Fibroblast of pulmonary artery (primary cell): Measurements from ENCODE around the gene CNIH1.
"Not testable (repeated sequence)": the region's sequence is repeated elsewhere in the genome, so short reads cannot be mapped to it uniquely, and the experiment has no call there.

Experiments used
- DNase-seq: peaks from one replicate; pipeline ENCODE4 v3.0.0-alpha.2; 2010; ENCODE audit warnings: low read depth
- H3K4me3 ChIP-seq: replicated peaks from 2 replicates; pipeline ENCODE4 v1.5.1; 2011; ENCODE audit warnings: low read depth, mild to moderate bottlenecking, control low read depth, low read length, moderate library complexity
- CTCF ChIP-seq: IDR thresholded peaks from 2 replicates; pipeline ENCODE4 v1.5.1; 2011; ENCODE audit warnings: mild to moderate bottlenecking, control low read depth, low read length, inconsistent platforms; ENCODE audit errors: missing control alignments

Gene CNIH1

GRCh38 chr14:54383835-54384234, 57.3 kb downstream of the CNIH1 start:
- no peak for TF ChIP-seq CTCF
- H3K4me3 ChIP-seq: no peak overlapping the region
- DNase-seq: no peak

- TF ChIP-seq CTCF: no peak
- H3K4me3 ChIP-seq: no peak overlapping the region
- no peak for DNase-seq
Observed at GRCh38 chr14:54381821-54382220, 59.4 kb downstream of the CNIH1 start.

- not testable (repeated sequence) for DNase-seq, H3K4me3 ChIP-seq
Observed at GRCh38 chr14:54380558-54380957, 60.6 kb downstream of the CNIH1 start.

- DNase-seq: not testable (repeated sequence)
Observed at GRCh38 chr14:54378893-54379292, 62.3 kb downstream of the CNIH1 start.

GRCh38 chr14:54377501-54377900, 63.7 kb downstream of the CNIH1 start:
- H3K4me3 ChIP-seq: no peak overlapping the region
- TF ChIP-seq CTCF: no peak
- DNase-seq: no peak

More at GRCh38 chr14:54378893-54379292, 62.3 kb downstream of the CNIH1 start:
- H3K4me3 ChIP-seq: not testable (repeated sequence)

- DNase-seq: peak; percentile 57
- TF ChIP-seq CTCF: no peak
- no peak overlapping the region for H3K4me3 ChIP-seq
Observed at GRCh38 chr14:54374117-54374884, 66.9 kb downstream of the CNIH1 start.
